GM12801 (cell line): Measurements from ENCODE around the gene SEL1L2.

Experiments used
- CTCF ChIP-seq: IDR thresholded peaks from one replicate; pipeline ENCODE4 v1.5.1; 2011; ENCODE audit warnings: control low read depth; ENCODE audit not compliant: insufficient read length; ENCODE audit errors: extremely low read depth

SEL1L2 gene

DNA sequence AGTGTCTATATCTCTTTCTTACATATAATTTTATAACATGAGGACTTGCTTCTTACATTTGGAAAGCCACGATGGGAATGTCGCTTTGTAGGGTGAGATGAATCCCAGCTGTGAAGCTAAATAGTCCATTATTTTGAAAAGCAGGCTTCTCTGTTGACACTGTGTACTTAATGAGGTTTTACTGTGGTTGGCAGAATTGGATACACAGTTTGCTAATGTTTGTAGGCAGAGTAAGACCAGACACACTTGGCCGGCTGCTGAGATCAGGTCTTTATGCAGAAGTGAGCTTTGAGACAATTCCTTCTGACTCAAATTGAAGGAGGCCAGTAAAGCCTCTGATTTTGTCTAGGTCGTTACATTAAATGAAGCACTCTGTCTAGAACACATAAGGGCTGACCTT is 112.6 kb downstream of the SEL1L2 start:
- no peak for TF ChIP-seq CTCF

- no peak for TF ChIP-seq CTCF
Measured at GRCh38 chr20:13875265-13875811, 115.1 kb downstream of the SEL1L2 start.

DNA sequence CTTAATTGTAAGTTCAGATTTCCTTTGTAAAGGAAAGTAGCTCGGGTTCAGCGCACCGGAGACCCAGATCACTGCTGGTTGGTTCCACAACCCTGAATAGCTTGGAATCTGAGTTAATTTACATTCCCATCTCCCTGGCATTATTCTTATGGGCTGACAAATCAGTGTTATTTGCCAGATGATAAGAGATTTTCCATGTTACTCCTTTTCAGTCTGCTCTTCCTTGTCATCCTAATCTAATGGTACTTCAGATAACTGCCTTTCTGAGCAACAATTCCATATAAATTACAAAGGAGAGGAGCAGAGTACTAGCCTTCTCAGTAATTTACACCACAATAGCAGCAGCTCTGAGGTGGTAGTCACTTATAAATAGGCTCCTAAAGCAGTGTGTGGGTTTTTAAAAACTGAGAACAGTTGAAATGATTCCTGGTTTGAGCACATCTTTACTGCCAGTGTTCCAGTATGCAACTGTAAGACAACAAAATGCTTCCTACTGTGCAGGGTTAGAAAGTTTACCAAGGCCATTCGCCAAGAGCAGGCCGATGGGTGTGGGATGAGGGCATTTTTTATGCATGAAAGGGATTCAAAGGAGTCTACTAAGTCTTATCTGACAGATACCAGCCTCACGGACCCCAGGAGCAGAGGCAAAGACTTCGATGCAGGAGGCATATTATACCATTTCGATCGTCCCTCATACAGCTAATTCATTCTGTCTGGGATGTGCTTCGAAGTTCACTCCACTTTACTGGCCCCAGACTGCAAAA is 115.8 kb downstream of the SEL1L2 start:
- no peak for TF ChIP-seq CTCF

- no peak for TF ChIP-seq CTCF
Measured at GRCh38 chr20:13873831-13874230, 116.6 kb downstream of the SEL1L2 start.

- TF ChIP-seq CTCF = no peak
Measured at GRCh38 chr20:13870170-13870748, 120.2 kb downstream of the SEL1L2 start.

- no peak for TF ChIP-seq CTCF
Measured at GRCh38 chr20:13868331-13868730, 122.1 kb downstream of the SEL1L2 start.

DNA sequence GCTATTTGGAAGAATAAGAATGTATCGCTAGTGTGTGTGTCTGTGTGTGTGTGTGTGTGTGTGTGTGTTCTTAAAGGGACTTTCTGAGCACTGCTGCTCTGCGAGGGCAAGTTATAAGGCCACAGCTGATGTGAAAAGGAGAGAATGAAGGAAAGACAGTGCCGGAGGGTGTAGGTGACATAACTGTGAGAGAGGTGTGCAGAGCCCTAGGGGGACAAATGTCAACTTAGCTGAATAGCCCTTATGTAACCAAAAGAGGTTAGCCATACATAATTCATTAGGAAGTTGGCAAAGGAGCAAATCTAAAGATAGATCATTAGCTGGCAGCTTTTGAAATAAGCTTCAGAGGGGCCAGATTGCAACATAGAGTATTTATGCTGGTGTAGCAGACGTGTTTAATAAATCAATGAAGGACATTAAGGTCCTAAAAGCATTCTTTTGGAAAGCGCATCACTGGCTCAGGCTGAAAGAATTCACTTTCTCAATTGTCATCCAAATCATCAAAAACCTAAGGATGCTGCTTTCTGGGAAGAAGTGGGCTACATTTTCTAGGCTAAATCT is 124.5 kb downstream of the SEL1L2 start:
- TF ChIP-seq CTCF = no peak
